Spleen (tissue), 11 donors: ENCODE results near the gene LIF. TPM values are rescaled to one million over a fixed set of nuclear protein-coding genes. Genes with fewer than 3 reads are reported as not detected.

Experiments used
- DNase-seq: peaks from one replicate; pipeline ENCODE4 v3.0.0-alpha.2; 2020
- H3K27ac ChIP-seq, 8 donors: fragments of 200-600 bp; sonication (generic) in 7 of 8; 1 replicate in 4 of 8; 2 replicates in 4 of 8; pipeline versions ENCODE4 v1.5.0 to v1.8.0; 2016 to 2021; ENCODE audit warnings: inconsistent platforms in 4 of 8, mild to moderate bottlenecking in 4 of 8, moderate library complexity in 1 of 8
- H3K27me3 ChIP-seq, 7 donors: fragments of 200-600 bp; sonication (generic) in 6 of 7; replicated peaks in 1 of 7; 1 replicate in 4 of 7; 2 replicates in 3 of 7; pipeline versions ENCODE4 v1.5.0 to v1.8.0; 2016 to 2021; ENCODE audit warnings: inconsistent platforms in 3 of 7, mild to moderate bottlenecking in 1 of 7
- H3K36me3 ChIP-seq, 6 donors: fragments of 200-600 bp; sonication (generic) in 5 of 6; 1 replicate in 4 of 6; 2 replicates in 2 of 6; pipeline versions ENCODE4 v1.5.0 to v1.8.0; 2016 to 2021; ENCODE audit warnings: inconsistent platforms in 2 of 6
- H3K4me1 ChIP-seq, 6 donors: fragments of 200-600 bp; sonication (generic) in 5 of 6; 1 replicate in 3 of 6; 2 replicates in 3 of 6; pipeline versions ENCODE4 v1.5.0 to v1.8.0; 2016 to 2021; ENCODE audit warnings: inconsistent platforms in 3 of 6
- H3K4me3 ChIP-seq, 8 donors: fragments of 200-600 bp; sonication (generic) in 7 of 8; 1 replicate in 4 of 8; 2 replicates in 4 of 8; pipeline versions ENCODE4 v1.5.0 to v1.8.0; 2016 to 2021; ENCODE audit warnings: inconsistent platforms in 4 of 8, mild to moderate bottlenecking in 4 of 8, moderate library complexity in 2 of 8
- H3K9me3 ChIP-seq, 8 donors: fragments of 200-600 bp; sonication (generic) in 7 of 8; 1 replicate in 4 of 8; 2 replicates in 4 of 8; pipeline versions ENCODE4 v1.5.0 to v1.8.0; 2016 to 2021; ENCODE audit warnings: inconsistent platforms in 4 of 8
- CTCF ChIP-seq, 11 experiments: fragments of 200-600 bp in 7 of 11; fragments of 450-650 bp in 4 of 11; sonication (generic) in 4 of 11; IDR thresholded peaks in 8 of 11; conservative IDR thresholded peaks in 3 of 11; 1 replicate in 7 of 11; 2 replicates in 4 of 11; pipeline versions ENCODE4 v1.4.0 to v1.8.0; 2016 to 2021; ENCODE audit warnings: antibody characterized with exemption in 11 of 11, inconsistent platforms in 4 of 11, mild to moderate bottlenecking in 1 of 11
- POLR2A ChIP-seq, 3 donors: fragments of 450-650 bp; IDR thresholded peaks; one replicate each; pipeline ENCODE4 v1.5.1; 2017; ENCODE audit warnings: antibody characterized with exemption in 3 of 3, mild to moderate bottlenecking in 1 of 3
- POLR2AphosphoS5 ChIP-seq, 3 donors: sonication (generic); formaldehyde crosslinking; IDR thresholded peaks; one replicate each; pipeline ENCODE4 v1.5.1; 2017; ENCODE audit warnings: antibody characterized with exemption in 3 of 3
- WGBS, 5 donors: extraction: QIAGEN DNeasy Blood & Tissue Kit in 3 of 5; methylation state at CpG; one replicate each; pipeline versions ENCODE4 v1.1.5 to v1.1.7; 2013 to 2018; 5-methylcytosine and 5-hydroxymethylcytosine counted together
- intact Hi-C: fragments of 100-400 bp; cut with DNase I; formaldehyde crosslinking; loops from one replicate; pipeline ENCODE4 v1.15.0; 2023; ENCODE audit warnings: low total_unique reads
- polyA plus RNA-seq, 3 donors: library from polyadenylated mRNA; stranded (reverse); fragments of 200-250 nt; gene quantifications; one replicate each; pipeline ENCODE4 v1.2.1, GENCODE V29; 2013
- total RNA-seq, 7 donors: library from RNA; depleted of rRNA in 3 of 7; stranded (reverse); fragments of >200 nt in 3 of 7; fragmentation: NEBNext Ultra II Directional in 4 of 7; extraction: Animal tissue kit (Norgen Biotek cat#: 25700) in 4 of 7; gene quantifications; one replicate each; pipeline versions ENCODE4 v1.1.0 to v1.2.1, GENCODE V29; 2016 to 2021
- donor health status: healthy with polysubstance abuse.
- donor health status: DM: no; HTN: no; CAD: no; lungs with moderate emphysema.
- donor health status: DM: no; HTN: no; CAD: no.
- donor health status: Bipolar disorder and iron deficiency.
- donor health status: healthy.
- donor health status: DM: no; HTN: no; CAD: no.
- donor health status: DM: yes; HTN: yes; CAD: no.

Gene LIF
- total and polyA plus RNA-seq, 10 donors: 0.21 to 3.2 (median 0.85) TPM; not detected in 2

GRCh38 chr22:30265823-30266444, 19.4 kb upstream of the LIF start:
- Histone ChIP-seq H3K4me1 (peaks cover 9 to 100% (median 52%) of the 10 kb centered on the region in 6 donors), H3K27ac (peak overlapping the region; percentile 71 to 98 (median 96)), H3K27me3 (no peaks in the 10 kb centered on the region), H3K4me3 (peak overlapping the region; percentile 39 to 73 (median 53)), H3K36me3 (peaks cover 0 to 35% (median 0%) of the 10 kb centered on the region in 6 donors), H3K9me3 (no peaks in the 10 kb centered on the region)
- DNase-seq: peak; percentile 98
- WGBS, 5 donors: 19 to 37% (median 27%) methylated on average over 8 to 24 of the region's 24 CpGs
- intact Hi-C loops: loop anchor here (10.0 kb wide), 1 partner anchor 219 kb away; no protein-coding TSS in a partner anchor
- TF ChIP-seq POLR2A (IDR thresholded peaks at IDR 0.05) (peak; percentile 10 to 38 (median 27)), CTCF (IDR thresholded peaks at IDR 0.05 in 8 of 11, conservative IDR thresholded peaks at IDR 0.05 in 3 of 11) (peak in 1 of 11 experiments; percentile 13), POLR2AphosphoS5 (IDR thresholded peaks at IDR 0.05) (peak; percentile 90 to 98 (median 95))

GRCh38 chr22:30265131-30265720, 18.7 kb upstream of the LIF start:
- no peaks in the 10 kb centered on the region for H3K9me3 ChIP-seq
- peak overlapping the region; percentile 71 to 98 (median 96) for H3K27ac ChIP-seq
- TF ChIP-seq CTCF (IDR thresholded peaks at IDR 0.05 in 8 of 11, conservative IDR thresholded peaks at IDR 0.05 in 3 of 11): no peak
- no peak for TF ChIP-seq POLR2AphosphoS5 (IDR thresholded peaks at IDR 0.05)
- no peak for TF ChIP-seq POLR2A (IDR thresholded peaks at IDR 0.05)
- H3K27me3 ChIP-seq: no peaks in the 10 kb centered on the region
- 70 to 87% (median 80%) methylated on average over 3 to 9 of the region's 9 CpGs for WGBS, 5 donors
- H3K36me3 ChIP-seq: peaks cover 0 to 28% (median 0%) of the 10 kb centered on the region in 6 donors
- DNase-seq: peak; percentile 85
- peak overlapping the region in 6 of 8 donors; percentile 52 to 73 (median 56) for H3K4me3 ChIP-seq
- intact Hi-C loops: loop anchor here (10.0 kb wide), 1 partner anchor 220 kb away; no protein-coding TSS in a partner anchor
- H3K4me1 ChIP-seq: peaks cover 9 to 100% (median 51%) of the 10 kb centered on the region in 6 donors

- H3K4me1 ChIP-seq: peaks cover 9 to 88% (median 51%) of the 10 kb centered on the region in 6 donors
- H3K36me3 ChIP-seq: peaks cover 0 to 19% (median 0%) of the 10 kb centered on the region in 6 donors
- DNase-seq: no peak
- H3K27me3 ChIP-seq: no peaks in the 10 kb centered on the region
- intact Hi-C loops: loop anchor here (5.0 to 10.0 kb wide), 2 partner anchors 123 to 221 kb away; partner anchors contain the start of gene RNF215
- TF ChIP-seq POLR2AphosphoS5 (IDR thresholded peaks at IDR 0.05) (no peak), CTCF (IDR thresholded peaks at IDR 0.05 in 8 of 11, conservative IDR thresholded peaks at IDR 0.05 in 3 of 11) (no peak), POLR2A (IDR thresholded peaks at IDR 0.05) (no peak)
- peak overlapping the region in 5 of 8 donors; percentile 52 to 98 (median 96) for H3K27ac ChIP-seq
- H3K9me3 ChIP-seq: no peaks in the 10 kb centered on the region
- peak overlapping the region in 3 of 8 donors; percentile 4 to 59 (median 16) for H3K4me3 ChIP-seq
- 88 to 94% (median 91%) methylated on average over 14 to 17 of the region's 17 CpGs for WGBS, 5 donors
Measured at GRCh38 chr22:30263883-30264282, 17.3 kb upstream of the LIF start.
